ENCODE measurements around the gene FHIT. TPM values are rescaled to one million over a fixed set of nuclear protein-coding genes. Genes with fewer than 3 reads are reported as not detected.
A peak's percentile ranks its signal among the peaks of the same experiment; 100 is the strongest.

Gene FHIT
- total and polyA plus RNA-seq, 2 experiments from 2014 or later: 0.22 to 0.90 TPM

DNA sequence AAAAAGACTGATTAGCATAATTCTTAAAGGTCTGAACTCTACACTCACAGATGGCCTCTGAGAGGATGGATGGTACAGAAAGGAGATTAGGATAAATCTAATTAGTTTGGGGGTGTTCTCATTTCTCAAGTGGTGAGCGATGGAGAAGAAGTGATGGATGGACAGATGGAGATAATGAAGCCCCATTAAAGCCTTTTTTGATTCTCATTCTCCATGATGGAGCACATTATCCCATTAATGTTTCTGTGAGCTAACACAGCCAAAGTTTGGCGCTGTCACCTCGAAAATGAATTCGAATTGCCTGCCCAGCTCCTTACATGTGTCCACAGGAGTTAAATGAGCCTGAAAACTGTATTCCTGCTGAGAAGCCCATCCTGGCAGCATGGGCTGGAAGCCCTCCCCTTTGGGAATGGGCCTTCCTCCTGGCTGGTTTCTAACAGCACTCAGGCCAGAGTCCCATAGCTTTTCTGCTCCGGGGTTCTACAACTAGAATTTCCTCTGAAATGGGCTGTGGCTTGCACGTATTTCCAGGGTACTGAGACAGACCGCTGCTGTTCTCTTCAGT, 1475.4 kb downstream of the FHIT start:
- no peaks in the 10 kb centered on the region for H4K20me1 ChIP-seq (ENCODE audit: insufficient read depth)
- no peak overlapping the region for H2AFZ ChIP-seq
- no peaks in the 10 kb centered on the region for H3K79me2 ChIP-seq (ENCODE audit: insufficient read depth)
- H3K36me3 ChIP-seq (ENCODE audit: low read depth): no peaks in the 10 kb centered on the region
- no peaks in the 10 kb centered on the region for H3K9me2 ChIP-seq (ENCODE audit: insufficient read depth)
- H3K9ac ChIP-seq: no peak overlapping the region
- H3K4me3 ChIP-seq: no peak overlapping the region
- H3F3A ChIP-seq (ENCODE audit: insufficient read depth): peaks cover 32% of the 10 kb centered on the region
- H3K9me3 ChIP-seq (ENCODE audit: low read depth): no peaks in the 10 kb centered on the region
- WGBS, 2 experiments (ENCODE audit: low coverage in 1 of 2, low lambda C conversion rate in 2 of 2, missing lambda C conversion rate in 2 of 2): 82 to 89% methylated on average over 7 of the region's 7 CpGs
- in situ Hi-C loops (cut with MboI): no loop called here
- peaks cover 32% of the 10 kb centered on the region for H3K4me1 ChIP-seq (ENCODE audit: insufficient read depth)
- TF ChIP-seq EZH2phosphoT487 (IDR thresholded peaks at IDR 0.05; ENCODE audit: insufficient read depth, low read depth): no peak
- no peak for TF ChIP-seq EZH2 (IDR thresholded peaks at IDR 0.05; ENCODE audit: insufficient read depth, poor library complexity, severe bottlenecking)
- H3K4me2 ChIP-seq (ENCODE audit: unreplicated experiment): no peak overlapping the region
- no peak overlapping the region for H3K27ac ChIP-seq
- DNase-seq: no peak
- no peaks in the 10 kb centered on the region for H3K27me3 ChIP-seq (replicated peaks; ENCODE audit: insufficient read depth)

- Histone ChIP-seq H3K27me3 (replicated peaks; ENCODE audit: insufficient read depth) (no peaks in the 10 kb centered on the region), H3K4me2 (ENCODE audit: unreplicated experiment) (peak overlapping the region; percentile 37), H3F3A (ENCODE audit: insufficient read depth) (peaks cover 34% of the 10 kb centered on the region), H3K9ac (no peak overlapping the region), H3K4me3 (no peak overlapping the region), H4K20me1 (ENCODE audit: insufficient read depth) (no peaks in the 10 kb centered on the region), H3K9me3 (ENCODE audit: low read depth) (no peaks in the 10 kb centered on the region), H3K36me3 (ENCODE audit: low read depth) (no peaks in the 10 kb centered on the region), H2AFZ (no peak overlapping the region), H3K9me2 (ENCODE audit: insufficient read depth) (no peaks in the 10 kb centered on the region), H3K4me1 (ENCODE audit: insufficient read depth) (peaks cover 32% of the 10 kb centered on the region), H3K79me2 (ENCODE audit: insufficient read depth) (no peaks in the 10 kb centered on the region), H3K27ac (peak overlapping the region; percentile 52)
- 57 to 64% methylated on average over 6 of the region's 6 CpGs for WGBS, 2 experiments (ENCODE audit: low coverage in 1 of 2, low lambda C conversion rate in 2 of 2, missing lambda C conversion rate in 2 of 2)
- in situ Hi-C loops (cut with MboI): no loop called here
- TF ChIP-seq EZH2 (IDR thresholded peaks at IDR 0.05; ENCODE audit: insufficient read depth, poor library complexity, severe bottlenecking): no peak
- TF ChIP-seq EZH2phosphoT487 (IDR thresholded peaks at IDR 0.05; ENCODE audit: insufficient read depth, low read depth): no peak
- peak; percentile 19 for DNase-seq
Observed at GRCh38 chr3:59775106-59775505, 1476.1 kb downstream of the FHIT start.

- 29 to 33% methylated on average over 6 of the region's 6 CpGs for WGBS, 2 experiments (ENCODE audit: low coverage in 1 of 2, low lambda C conversion rate in 2 of 2, missing lambda C conversion rate in 2 of 2)
- Histone ChIP-seq H3K79me2 (ENCODE audit: insufficient read depth) (no peaks in the 10 kb centered on the region), H3K9ac (no peak overlapping the region), H3K9me3 (ENCODE audit: low read depth) (no peaks in the 10 kb centered on the region), H3F3A (ENCODE audit: insufficient read depth) (peaks cover 34% of the 10 kb centered on the region), H2AFZ (no peak overlapping the region), H3K4me2 (ENCODE audit: unreplicated experiment) (peak overlapping the region; percentile 37), H3K9me2 (ENCODE audit: insufficient read depth) (no peaks in the 10 kb centered on the region), H3K27me3 (replicated peaks; ENCODE audit: insufficient read depth) (no peaks in the 10 kb centered on the region), H4K20me1 (ENCODE audit: insufficient read depth) (no peaks in the 10 kb centered on the region), H3K4me1 (ENCODE audit: insufficient read depth) (peaks cover 32% of the 10 kb centered on the region), H3K27ac (peak overlapping the region; percentile 52), H3K4me3 (no peak overlapping the region), H3K36me3 (ENCODE audit: low read depth) (no peaks in the 10 kb centered on the region)
- DNase-seq: peak; percentile 87
- TF ChIP-seq EZH2phosphoT487 (IDR thresholded peaks at IDR 0.05; ENCODE audit: insufficient read depth, low read depth) (no peak), EZH2 (IDR thresholded peaks at IDR 0.05; ENCODE audit: insufficient read depth, poor library complexity, severe bottlenecking) (no peak)
- in situ Hi-C loops (cut with MboI): no loop called here
Observed at GRCh38 chr3:59774634-59775033, 1476.6 kb downstream of the FHIT start.

DNA sequence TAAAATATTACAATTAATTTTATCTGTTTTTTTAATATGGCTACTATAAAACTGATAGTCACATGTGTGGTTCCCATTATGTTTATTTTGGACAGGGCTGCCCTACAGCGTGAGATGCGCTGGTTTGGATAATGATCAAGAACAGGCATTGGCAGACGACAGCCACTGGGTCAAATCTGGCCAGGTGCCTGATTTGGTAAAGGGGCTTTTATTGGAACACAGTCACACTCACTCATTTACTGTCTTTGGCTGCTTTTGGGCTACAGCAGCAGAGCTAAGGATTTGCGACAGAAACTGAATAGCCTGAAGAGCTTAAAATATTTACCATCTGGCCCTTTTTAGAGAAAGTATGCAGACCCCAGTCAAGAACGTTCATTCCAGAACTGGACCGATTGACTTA, 1477.3 kb downstream of the FHIT start:
- no peaks in the 10 kb centered on the region for H3K79me2 ChIP-seq (ENCODE audit: insufficient read depth)
- 68 to 72% methylated on average over 6 of the region's 6 CpGs for WGBS, 2 experiments (ENCODE audit: low coverage in 1 of 2, low lambda C conversion rate in 2 of 2, missing lambda C conversion rate in 2 of 2)
- H3K4me3 ChIP-seq: no peak overlapping the region
- no peaks in the 10 kb centered on the region for H3K9me2 ChIP-seq (ENCODE audit: insufficient read depth)
- no peak overlapping the region for H2AFZ ChIP-seq
- H3K4me1 ChIP-seq (ENCODE audit: insufficient read depth): peaks cover 32% of the 10 kb centered on the region
- H3K36me3 ChIP-seq (ENCODE audit: low read depth): no peaks in the 10 kb centered on the region
- no peaks in the 10 kb centered on the region for H3K27me3 ChIP-seq (replicated peaks; ENCODE audit: insufficient read depth)
- in situ Hi-C loops (cut with MboI): no loop called here
- no peak overlapping the region for H3K9ac ChIP-seq
- no peak for DNase-seq
- H3K9me3 ChIP-seq (ENCODE audit: low read depth): no peaks in the 10 kb centered on the region
- peak overlapping the region; percentile 9 for H3K4me2 ChIP-seq (ENCODE audit: unreplicated experiment)
- peaks cover 34% of the 10 kb centered on the region for H3F3A ChIP-seq (ENCODE audit: insufficient read depth)
- no peaks in the 10 kb centered on the region for H4K20me1 ChIP-seq (ENCODE audit: insufficient read depth)
- TF ChIP-seq EZH2 (IDR thresholded peaks at IDR 0.05; ENCODE audit: insufficient read depth, poor library complexity, severe bottlenecking): no peak
- TF ChIP-seq EZH2phosphoT487 (IDR thresholded peaks at IDR 0.05; ENCODE audit: insufficient read depth, low read depth): no peak
- peak overlapping the region; percentile 52 for H3K27ac ChIP-seq

All from GM23248 (cell line).